Inflammatory macrophage (primary cell): ENCODE measurements around the gene TMEM100.

Source experiments
- DNase-seq, 2 donors: peaks; one replicate each; pipeline ENCODE4 v3.0.0-alpha.2; 2020 to 2022

TMEM100 gene

DNA sequence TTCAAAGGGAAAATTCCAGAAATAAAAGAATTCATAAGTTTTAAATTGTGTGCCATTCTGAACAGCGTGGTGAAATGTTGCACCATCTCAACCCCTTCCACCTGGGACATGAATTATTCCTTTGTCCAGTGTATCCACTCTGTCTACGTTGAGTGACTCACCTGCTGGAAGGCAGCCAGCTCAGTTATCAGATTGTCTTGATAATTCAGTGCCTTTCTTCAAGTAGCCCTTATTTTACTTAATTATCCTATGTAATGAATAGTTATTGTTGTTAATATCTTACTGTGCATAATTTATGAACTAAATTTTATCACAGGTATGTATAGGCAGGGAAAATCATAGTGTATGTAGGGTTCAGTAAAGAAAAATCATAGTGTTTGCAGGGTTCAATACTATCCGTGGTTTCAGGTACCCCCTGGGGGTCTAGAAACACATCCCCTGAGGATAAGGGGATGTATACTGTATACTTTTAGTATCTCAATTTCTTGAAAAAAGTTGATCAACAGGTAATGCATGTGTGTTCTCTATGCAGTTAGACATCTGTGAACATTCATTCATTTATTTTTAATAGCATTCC lies 20.5 kb upstream of the TMEM100 start:
- no peak for DNase-seq

DNA sequence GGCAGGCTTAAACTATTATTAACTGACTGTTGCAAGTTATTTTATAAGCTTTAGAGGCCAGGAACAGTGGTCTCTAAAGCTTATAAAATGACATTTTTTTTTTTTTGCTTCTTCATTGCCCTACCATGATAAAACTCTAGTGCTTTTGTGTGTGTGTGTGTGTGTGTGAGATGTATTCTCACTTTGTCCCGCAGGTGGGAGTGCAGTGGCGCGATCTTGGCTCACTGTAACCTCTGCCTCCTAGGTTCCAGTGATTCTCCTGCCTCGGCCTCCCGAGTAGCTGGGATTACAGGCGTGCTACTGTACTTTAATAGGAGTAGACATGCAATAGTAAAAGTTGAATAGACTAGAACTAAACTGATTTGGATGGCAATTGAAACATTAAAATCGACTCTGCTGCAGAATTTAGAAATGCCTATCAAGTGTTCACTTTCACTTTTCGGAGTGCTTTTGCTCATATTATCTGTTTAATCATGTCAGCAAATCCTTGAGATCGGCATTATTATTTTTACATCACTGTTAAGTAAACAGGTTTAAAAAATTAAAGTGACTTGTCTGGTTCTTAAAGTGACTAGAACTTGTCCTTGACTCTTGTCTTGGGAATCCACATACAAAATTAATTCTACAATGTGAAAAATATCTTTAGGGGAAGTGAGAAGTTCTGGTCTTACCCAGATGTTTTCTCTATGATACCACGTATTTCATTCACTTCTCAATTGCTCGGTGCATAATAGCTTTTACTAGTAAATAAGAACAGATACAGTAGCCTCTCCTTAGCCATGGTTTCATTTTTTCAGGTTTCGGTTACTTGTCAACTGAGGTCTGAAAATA lies 19.8 kb upstream of the TMEM100 start:
- DNase-seq: no peak

DNA sequence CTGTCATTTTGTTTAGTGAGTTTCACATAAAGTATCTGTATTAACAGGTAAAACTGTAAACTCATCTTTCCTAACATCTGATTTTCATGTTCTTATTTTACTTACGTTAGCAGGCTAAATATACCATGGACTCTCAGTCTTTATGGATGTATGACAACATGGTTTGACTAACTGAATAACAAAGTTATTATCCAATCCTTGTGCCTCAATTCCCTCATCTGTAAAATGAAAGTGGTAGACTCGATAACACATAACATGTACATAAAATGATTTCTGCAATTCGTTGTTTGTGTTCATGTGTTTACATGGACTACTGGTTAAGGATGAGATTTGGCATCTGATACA lies 18.7 kb upstream of the TMEM100 start:
- no peak for DNase-seq

DNA sequence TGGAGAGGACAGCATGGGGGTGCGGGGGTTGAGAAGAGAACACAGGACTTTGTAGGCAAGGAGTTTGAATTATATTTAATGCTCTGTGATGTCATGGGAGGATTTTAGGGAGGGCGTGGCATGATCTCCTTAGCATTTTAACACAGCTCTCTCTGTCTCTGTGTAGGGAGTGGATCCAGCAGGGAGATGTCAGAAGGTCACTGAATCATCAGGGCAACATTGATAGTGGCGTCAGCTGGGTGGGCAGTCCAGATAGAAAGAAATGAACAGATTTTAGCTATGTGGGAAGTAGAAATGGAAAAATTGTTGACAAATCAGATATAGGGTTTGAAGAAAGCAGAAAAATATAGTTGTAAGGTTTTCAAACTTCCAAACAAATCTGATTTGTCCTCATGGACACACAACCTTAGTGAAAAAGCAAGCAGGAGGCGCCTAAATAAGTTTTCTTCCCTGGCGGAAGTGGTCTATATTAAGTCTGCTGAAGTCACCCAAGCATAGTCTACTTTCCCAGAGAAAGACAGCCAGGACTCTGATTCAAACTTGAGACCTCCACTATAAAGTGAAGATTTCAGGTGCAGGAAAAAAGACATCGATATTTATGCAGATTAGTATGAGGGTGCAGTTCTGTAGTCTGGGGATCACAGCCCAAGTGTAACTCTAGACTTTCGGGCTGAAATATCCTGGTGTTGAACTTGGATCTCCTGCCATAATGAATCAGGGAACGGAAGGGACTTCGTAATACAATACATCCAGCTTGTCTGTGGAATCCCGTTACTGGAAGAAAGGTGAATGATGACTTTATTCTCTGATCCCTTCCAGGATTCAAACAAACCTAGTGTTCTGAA lies 18.1 kb upstream of the TMEM100 start:
- DNase-seq: no peak

DNA sequence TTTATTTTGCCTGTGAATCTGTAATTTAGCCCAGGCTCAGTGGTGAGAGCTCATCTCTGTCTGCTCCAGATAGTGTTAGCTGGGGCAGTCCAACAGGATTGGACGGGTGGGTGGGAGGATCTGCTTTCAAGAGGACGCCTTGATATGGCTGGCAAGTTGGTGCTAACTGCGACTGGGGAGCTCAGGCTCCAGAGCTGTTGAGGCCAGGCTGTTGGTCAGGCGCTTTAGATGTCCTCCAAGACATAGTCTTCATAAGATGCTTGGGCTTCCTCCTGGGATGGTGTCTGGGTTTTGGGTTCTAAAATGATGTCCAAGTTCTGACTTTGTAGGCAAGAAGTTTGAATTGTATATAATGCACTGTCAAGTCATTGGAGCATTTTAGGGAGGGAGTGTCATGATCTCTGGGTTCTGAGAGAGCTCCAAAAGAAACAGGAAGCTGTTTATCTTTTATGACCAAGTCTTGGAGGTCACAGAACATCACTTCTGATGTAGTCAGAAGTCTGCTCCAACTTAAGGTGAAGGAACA lies 15.4 kb upstream of the TMEM100 start:
- DNase-seq: no peak

GRCh38 chr17:55735731-55736405 lies 13.2 kb upstream of the TMEM100 start:
- peak; percentile 51 to 55 for DNase-seq

- DNase-seq: no peak
Measured at GRCh38 chr17:55734128-55734781, 11.6 kb upstream of the TMEM100 start.

DNA sequence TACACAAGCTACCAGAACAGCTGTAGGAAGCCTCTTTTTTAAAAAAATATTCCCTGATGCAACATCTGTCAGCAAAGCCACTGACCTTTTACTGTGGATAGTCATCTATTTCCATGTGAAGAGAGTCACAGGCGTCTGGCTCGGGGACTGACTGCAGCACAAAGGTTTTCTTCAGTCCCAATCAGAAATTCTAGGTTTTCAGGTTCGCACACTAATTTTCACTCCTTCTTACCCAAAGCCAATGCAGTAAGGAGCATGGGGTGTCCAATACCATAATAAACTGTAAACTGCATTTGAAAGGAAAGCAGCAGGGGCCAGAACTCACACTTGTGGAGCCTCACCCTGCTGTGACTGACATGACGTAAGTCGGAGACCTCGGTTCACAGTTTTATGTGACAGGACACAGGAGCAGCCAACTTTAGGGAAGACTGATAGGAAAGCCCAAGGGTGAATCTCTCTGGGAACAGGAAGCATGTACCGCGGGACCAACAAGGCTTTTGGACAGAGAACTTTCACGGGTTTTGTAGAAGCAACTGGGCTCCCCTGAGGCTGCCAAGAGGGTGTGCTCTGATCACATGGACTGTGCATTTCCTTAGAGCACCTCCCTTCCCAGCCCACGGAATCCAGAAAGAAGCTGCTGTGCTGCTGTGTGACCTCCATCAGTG lies 9.1 kb upstream of the TMEM100 start:
- peak in 1 of 2 donors; percentile 30 for DNase-seq

- DNase-seq: no peak
Measured at GRCh38 chr17:55730808-55731207, 8.1 kb upstream of the TMEM100 start.

DNA sequence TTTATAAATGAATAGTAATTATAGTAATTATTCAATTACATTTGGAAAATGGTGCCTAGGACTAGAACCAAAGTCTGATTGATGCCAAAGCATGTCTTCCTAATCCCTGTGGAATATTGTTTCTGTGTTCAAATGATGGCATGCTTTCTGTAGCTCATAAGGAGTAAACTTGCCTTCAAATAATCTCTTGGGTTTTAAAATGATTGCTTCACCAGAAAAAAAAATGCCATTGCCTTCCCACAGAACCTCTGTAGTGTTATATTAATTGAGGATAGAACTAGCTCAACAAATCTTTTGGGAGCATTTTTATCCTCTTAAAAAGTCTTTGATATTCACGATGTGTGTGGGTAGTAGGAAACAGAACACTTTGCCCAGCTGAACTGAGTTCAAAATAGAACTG lies 7.7 kb upstream of the TMEM100 start:
- DNase-seq: no peak

GRCh38 chr17:55729484-55729883 lies 6.8 kb upstream of the TMEM100 start:
- no peak for DNase-seq

DNA sequence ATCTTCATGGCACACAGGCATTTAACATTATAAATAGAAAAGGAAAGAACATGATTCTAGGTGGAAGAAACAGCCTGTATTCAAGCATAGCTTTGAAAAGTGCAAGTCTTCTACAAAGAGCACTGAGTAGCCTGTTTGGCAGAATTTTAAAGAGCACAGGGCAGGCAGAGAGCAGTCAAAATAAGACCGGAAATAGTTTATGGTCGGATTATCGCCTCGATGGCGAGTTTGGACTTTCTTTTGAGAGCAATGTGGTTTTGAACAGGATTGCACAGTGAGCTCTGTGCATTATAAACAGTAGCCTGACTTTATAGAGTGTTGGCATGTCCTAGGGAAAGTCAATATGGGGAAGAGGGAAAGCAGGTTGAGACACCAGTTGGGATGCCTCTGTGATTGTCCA lies 6.2 kb upstream of the TMEM100 start:
- no peak for DNase-seq

GRCh38 chr17:55728361-55728760 lies 5.7 kb upstream of the TMEM100 start:
- DNase-seq: no peak

DNA sequence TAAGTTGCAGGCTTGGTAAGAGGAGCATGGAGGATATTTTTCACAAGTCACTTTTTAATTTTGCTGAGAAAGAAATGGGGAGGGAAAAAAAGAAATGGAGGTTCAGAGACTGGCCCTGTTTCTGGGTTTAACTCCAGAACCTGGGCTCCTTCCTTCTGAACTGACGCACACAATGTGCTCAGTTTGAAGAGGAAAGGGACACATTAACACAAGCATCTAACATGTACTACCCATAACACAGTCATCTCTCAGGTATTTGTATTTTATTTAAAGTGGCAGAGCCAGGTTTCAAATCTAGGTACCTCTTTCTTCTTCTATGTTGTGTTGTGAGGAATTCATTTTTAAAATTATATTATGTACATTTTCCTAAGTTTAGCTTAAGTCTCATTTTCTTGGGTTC lies 5.3 kb upstream of the TMEM100 start:
- no peak for DNase-seq

DNA sequence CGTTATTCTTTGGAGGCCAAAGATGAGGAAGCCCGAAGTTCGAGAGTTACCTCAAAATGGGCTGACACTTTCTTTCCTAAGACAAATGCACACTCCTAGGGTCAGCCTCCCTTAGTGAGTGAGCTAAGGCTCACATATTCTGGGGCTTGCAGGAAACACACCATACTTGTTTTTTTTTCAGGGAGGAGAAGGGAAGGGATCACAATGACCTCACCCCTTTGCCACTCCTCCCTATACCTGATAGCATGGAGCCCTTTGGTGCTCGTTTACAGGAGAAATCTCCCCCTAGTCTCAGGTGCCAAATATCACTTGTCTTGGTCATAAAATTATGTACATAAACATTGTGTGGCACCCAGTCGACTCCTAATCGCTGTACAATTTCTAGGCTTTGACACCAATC lies 4.6 kb upstream of the TMEM100 start:
- DNase-seq: no peak

- no peak for DNase-seq
Measured at GRCh38 chr17:55726440-55726839, 3.8 kb upstream of the TMEM100 start.

GRCh38 chr17:55723488-55723848 lies 804 bp upstream of the TMEM100 start:
- no peak for DNase-seq

- no peak for DNase-seq
Measured at GRCh38 chr17:55722016-55722736, 488 bp downstream of the TMEM100 start.

DNA sequence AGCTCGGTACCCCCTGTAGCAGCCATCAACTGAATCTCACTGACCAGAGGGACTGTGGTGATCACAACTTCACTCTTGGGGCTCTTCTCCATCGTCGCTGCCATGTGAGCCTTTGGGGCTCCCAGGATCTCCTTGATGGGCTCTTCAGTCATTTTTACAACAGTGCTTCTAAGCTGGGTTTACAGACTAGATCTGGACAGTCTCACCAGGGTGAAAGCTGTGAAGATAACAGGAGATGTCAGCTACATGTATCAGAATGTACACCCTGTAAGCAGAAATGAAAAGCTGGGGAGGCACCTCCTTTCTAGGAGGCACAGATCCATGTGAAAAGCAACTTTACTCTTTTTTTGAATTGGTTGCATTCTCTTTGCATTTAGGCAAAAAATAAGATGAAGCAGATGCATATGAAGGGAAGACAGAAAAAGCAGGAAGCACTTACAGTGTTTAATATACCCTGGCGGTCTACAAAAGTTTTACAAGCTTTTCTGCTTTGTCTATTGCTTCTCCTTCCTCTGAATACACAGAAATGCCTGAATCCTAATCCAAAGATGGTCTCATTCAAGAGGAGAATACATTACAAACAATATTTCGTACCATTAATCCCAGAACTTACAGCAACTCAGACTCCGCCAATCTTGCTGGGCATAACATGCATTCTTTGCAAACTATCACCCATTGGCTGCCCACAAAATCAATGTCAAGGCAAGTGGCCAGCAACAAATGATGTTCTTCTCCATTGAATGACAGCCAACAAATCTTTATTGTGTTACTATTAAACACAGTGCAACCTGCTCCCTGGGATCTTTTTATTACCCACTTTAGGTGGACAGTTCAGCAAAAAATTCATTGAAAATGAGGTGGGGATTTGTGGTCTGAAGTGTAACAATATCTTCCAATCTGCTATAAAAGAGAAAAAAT lies 1.5 kb downstream of the TMEM100 start:
- no peak for DNase-seq
